Kidney epithelial cell (primary cell): ENCODE data around the gene RFX7. TPM values are rescaled to one million over a fixed set of nuclear protein-coding genes. Genes with fewer than 3 reads are reported as not detected.

Source experiments
- DNase-seq: peaks from one replicate; pipeline ENCODE4 v3.0.0-alpha.2; 2010; ENCODE audit warnings: low read depth
- H3K27me3 ChIP-seq: 2 replicates; pipeline ENCODE4 v1.6.0; 2011; ENCODE audit warnings: low read length; ENCODE audit not compliant: control insufficient read depth, insufficient read depth
- H3K36me3 ChIP-seq: 2 replicates; pipeline ENCODE4 v1.5.1; 2011; ENCODE audit warnings: low read length; ENCODE audit not compliant: control insufficient read depth, insufficient read depth
- H3K4me3 ChIP-seq: 2 replicates; pipeline ENCODE4 v1.5.1; 2011; ENCODE audit warnings: low read depth, mild to moderate bottlenecking, control low read depth, low read length
- total RNA-seq: library from RNA; depleted of rRNA; stranded (reverse); fragments of >200 nt; gene quantifications from 2 replicates; pipeline ENCODE4 v1.2.3, GENCODE V29; 2015
- TF ChIP-seq, protein P1 (sequence below): IDR thresholded peaks from 2 replicates; pipeline ENCODE4 v1.5.1; 2011; ENCODE audit warnings: mild to moderate bottlenecking, moderate library complexity, low read length, control low read depth, inconsistent platforms; ENCODE audit not compliant: insufficient read depth, poor library complexity, severe bottlenecking

Gene RFX7
- total RNA-seq = 11.4 and 13.0 TPM in 2 replicates

DNA sequence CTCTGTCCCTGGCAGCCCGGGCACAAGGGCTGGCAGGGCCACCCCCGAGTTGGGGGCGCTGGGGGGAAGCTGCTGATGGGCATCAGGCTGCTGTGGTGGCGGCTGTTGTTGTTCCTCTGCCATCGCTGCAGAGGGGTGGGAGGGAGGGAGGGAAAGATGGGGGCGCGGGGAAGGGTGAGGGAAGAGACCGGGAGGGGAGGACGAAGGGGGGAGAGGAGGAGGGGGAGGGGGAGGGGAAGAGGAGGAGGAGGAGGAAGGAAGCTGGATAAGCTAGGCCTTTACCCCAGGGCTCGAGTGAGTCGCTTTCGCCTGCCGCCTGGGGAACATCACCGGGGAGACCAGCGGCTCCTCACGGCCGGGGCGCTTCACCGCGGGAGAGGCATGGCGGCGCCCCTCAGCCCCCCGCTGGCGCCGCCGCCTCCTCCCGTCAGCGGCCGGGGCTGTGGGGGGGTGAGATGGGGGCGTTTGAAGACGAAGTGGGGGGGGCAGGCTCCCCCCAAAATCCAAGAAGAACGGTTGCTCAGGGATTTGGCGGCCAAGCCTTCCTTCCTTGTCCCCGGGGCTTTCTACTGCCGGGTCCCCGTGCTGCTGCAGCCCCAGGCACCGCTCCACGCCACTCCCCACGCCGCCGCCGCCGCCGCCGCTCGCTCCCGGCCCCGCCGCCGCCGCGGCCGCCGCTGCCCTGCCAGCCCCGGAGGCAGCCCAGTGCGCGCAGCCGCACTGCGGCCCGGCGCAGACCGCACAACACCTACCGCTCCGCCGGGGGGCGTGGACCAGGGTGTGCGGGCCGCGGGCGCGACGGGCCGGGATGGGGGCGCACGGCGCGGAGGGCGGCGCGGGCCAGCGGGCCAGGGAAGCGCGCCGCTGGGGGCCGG, at the start of gene RFX7:
Gene RFX7 (minus strand): TSS at position 717 of the 875 bp plus-strand sequence. CDS start 594 bp downstream, at position 123.
- H3K27me3 ChIP-seq = no peaks in the 10 kb centered on the region
- peak; percentile 29 for DNase-seq
- TF ChIP-seq, protein P1, sequence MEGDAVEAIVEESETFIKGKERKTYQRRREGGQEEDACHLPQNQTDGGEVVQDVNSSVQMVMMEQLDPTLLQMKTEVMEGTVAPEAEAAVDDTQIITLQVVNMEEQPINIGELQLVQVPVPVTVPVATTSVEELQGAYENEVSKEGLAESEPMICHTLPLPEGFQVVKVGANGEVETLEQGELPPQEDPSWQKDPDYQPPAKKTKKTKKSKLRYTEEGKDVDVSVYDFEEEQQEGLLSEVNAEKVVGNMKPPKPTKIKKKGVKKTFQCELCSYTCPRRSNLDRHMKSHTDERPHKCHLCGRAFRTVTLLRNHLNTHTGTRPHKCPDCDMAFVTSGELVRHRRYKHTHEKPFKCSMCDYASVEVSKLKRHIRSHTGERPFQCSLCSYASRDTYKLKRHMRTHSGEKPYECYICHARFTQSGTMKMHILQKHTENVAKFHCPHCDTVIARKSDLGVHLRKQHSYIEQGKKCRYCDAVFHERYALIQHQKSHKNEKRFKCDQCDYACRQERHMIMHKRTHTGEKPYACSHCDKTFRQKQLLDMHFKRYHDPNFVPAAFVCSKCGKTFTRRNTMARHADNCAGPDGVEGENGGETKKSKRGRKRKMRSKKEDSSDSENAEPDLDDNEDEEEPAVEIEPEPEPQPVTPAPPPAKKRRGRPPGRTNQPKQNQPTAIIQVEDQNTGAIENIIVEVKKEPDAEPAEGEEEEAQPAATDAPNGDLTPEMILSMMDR = no peak
- H3K36me3 ChIP-seq = no peaks in the 10 kb centered on the region
- peak within 1 kb of the TSS; percentile 88 for H3K4me3 ChIP-seq

DNA sequence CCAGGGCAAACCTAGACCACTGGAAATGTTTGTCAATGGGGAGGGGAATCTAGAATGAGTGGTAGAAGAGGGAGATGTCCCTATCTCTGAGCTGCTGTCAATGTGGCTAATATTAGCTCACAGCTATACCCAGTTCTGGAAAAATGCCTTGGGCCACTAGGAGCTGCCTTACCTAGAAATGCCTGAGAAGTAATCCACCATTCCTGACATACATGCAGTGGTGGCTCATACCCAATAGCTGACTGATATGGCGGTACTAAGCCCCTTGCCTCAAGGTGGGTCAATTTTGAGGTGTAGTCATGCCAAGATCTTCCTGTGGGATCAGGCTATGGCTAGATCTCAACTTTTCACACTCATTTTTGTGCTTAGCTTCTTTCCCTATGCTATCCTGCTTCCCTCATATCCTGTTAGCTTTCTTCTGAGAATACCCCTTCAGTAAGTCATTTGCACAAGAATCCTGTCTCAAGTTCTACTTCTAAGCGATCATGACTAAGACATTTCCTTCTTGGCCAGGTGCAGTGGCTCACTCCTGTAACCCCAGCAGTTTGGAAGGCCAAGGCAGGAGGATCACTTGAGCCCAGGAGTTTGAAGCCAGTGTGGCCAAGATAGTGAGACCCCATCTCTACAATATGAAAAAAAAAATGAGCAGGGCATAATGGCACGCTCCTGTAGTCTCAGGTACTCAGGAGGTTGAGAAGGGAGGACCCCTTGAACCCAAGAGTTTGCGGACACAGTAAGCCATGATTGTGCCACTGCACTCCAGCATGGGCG, 49.1 kb upstream of the RFX7 start:
- TF ChIP-seq, protein P1 = no peak
- Histone ChIP-seq H3K4me3 (no peak overlapping the region), H3K27me3 (no peaks in the 10 kb centered on the region), H3K36me3 (no peaks in the 10 kb centered on the region)
- DNase-seq = no peak

GRCh38 chr15:56291741-56292140, 48.1 kb upstream of the RFX7 start:
- TF ChIP-seq, protein P1 = no peak
- DNase-seq = no peak
- Histone ChIP-seq H3K36me3 (no peaks in the 10 kb centered on the region), H3K27me3 (no peaks in the 10 kb centered on the region), H3K4me3 (no peak overlapping the region)

- Histone ChIP-seq H3K27me3 (no peaks in the 10 kb centered on the region), H3K36me3 (no peaks in the 10 kb centered on the region), H3K4me3 (no peak overlapping the region)
- DNase-seq = no peak
- TF ChIP-seq, protein P1 = no peak
Measured at GRCh38 chr15:56286213-56286612, 42.5 kb upstream of the RFX7 start.

DNA sequence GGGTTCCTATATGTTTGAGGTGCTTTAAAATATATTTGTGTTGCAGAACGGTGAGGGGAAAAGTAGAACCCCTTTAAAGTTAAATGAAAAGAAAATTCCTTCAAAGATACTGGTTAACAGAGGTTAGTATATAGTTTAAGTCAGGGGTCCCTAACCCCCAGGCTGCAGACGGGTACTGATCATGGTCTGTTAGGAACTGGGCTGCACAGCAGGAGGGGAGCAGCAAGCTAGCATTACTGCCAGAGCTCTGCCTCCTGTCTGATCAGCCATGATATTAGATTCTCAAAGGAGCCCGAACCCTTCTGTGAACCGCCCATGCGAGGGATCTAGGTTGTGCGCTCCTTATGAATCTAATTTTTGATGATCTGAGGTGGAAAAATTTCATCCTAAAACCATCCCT, 37.5 kb upstream of the RFX7 start:
- TF ChIP-seq, protein P1 = no peak

More for the DNA sequence above, 37.5 kb upstream of the RFX7 start:
- no peaks in the 10 kb centered on the region for H3K36me3 ChIP-seq
- no peak overlapping the region for H3K4me3 ChIP-seq
- no peaks in the 10 kb centered on the region for H3K27me3 ChIP-seq
- no peak for DNase-seq
